Urothelium cell line (cell line): ENCODE measurements around the gene PIAS4.
A peak's percentile ranks its signal among the peaks of the same experiment; 100 is the strongest.
"Not testable (repeated sequence)": the region's sequence is repeated elsewhere in the genome, so short reads cannot be mapped to it uniquely, and the experiment has no call there.

Source experiments
- DNase-seq: peaks from one replicate; pipeline ENCODE4 v3.0.0; 2011; ENCODE audit warnings: low spot score, mixed read lengths
- FAIRE-seq: peaks from 2 replicates; lab custom pipeline; 2011; peaks lifted over from hg19 to GRCh38; lab: Jason Lieb, UNC

The PIAS4 gene, protein sequence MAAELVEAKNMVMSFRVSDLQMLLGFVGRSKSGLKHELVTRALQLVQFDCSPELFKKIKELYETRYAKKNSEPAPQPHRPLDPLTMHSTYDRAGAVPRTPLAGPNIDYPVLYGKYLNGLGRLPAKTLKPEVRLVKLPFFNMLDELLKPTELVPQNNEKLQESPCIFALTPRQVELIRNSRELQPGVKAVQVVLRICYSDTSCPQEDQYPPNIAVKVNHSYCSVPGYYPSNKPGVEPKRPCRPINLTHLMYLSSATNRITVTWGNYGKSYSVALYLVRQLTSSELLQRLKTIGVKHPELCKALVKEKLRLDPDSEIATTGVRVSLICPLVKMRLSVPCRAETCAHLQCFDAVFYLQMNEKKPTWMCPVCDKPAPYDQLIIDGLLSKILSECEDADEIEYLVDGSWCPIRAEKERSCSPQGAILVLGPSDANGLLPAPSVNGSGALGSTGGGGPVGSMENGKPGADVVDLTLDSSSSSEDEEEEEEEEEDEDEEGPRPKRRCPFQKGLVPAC

DNA sequence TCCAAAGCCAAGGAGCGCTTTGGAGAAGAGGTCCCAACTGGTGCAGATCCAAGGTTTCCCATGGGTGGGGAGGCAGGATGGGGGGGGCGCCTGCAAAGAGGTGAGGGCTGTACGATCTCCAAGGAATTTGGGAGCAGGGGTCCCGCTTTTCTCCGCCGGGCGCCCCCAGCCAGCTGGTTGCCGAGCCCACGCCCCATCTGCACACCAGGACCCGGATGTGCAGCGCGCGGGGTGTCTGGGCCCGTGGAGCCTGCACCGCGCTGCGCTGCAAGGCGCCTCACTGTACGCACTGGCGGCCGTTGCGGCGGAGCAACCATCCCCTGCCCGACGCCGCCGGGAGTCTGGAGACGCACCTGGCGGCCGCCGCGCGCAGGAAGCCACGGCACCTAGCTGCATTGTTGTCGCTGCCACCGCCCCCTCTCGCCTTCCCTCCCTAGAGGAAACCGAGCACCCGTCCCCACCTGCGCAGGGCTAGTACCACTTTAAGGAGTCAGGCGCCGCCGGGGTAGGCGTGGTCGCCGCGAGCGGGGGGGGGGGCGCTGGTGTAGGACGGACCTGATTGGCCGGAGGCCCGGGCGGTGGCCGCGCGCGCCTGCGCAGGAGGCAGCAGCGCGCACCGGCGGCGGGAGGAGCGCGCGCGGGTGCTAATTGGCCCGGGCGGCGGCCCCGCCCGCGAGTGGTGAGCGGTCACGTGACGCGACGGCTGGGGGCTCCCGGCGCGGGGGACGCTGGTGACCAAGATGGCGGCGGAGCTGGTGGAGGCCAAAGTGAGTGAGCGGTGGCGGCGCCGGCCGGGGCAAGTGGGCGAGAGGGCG lies at the start of gene PIAS4:
Gene PIAS4 (plus strand): TSS at position 716 of the 815 bp plus-strand sequence. CDS start 25 bp downstream, at position 741.
- DNase-seq = peak; percentile 97
- peak; percentile 13 for FAIRE-seq

DNA sequence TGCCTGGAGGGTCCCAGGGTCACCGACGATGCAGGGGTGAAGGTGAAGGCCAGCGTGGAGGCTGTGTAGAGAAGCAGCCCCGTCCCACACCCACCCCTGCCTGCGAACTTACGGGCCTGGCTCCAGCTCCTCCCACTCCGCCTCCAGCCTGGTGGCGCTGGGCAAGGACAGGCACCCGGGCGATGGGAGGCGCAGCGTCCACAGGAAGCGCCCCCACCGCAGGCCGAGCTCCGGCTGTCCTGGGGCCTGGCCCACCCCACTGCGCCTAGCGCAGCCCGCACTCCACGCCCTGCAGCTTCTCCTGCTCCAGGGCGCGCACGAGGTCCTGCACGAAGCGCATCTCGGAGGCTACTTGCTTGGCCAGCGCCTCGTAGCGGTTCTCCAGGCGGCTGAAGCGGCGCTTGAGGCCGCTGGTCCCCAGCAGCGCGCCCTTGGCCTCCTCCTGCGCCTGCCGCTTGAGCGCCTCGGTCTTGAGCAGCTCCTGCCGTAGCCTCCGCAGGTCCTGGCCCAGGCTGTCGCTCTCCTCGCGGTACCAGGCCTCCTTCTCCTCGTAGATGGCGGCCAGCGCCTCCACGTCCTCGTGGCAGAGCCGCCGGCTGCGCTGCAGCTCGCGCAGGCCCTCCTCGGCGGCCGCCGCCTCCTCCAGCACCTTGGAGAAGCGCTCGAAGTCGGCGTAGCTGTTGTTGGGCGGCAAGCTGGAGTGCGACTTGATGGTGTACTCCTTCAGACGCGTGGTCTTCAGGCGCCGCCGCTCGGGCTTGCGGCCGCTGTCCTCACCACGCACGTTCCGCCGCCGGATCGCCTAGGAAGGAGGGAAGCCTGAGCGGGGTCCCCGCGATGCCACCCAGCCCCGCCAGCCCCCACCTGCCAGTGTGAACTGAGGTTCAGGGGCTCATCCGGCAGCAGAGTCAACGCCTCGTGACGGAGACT lies 48.4 kb upstream of the PIAS4 start:
- DNase-seq = no peak
- no peak for FAIRE-seq

DNA sequence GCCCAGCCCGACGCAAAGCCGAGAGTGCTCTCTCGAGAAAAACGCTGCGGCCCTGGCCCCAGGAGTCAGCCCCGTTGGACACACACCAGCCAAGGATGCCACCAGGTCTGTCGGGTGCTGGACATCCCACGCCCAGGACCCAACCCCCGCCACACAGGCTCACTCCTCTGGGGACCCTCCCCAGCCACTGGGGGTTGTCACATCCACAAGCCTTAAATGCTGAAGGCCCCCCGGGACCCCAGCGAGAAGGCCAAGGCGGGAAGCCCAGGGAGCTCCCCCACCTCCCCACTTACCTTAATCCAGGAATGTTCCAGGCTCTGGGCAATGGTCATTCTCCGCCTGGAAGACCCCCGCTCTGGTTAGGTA lies 47.8 kb upstream of the PIAS4 start:
- no peak for FAIRE-seq
- DNase-seq = no peak

DNA sequence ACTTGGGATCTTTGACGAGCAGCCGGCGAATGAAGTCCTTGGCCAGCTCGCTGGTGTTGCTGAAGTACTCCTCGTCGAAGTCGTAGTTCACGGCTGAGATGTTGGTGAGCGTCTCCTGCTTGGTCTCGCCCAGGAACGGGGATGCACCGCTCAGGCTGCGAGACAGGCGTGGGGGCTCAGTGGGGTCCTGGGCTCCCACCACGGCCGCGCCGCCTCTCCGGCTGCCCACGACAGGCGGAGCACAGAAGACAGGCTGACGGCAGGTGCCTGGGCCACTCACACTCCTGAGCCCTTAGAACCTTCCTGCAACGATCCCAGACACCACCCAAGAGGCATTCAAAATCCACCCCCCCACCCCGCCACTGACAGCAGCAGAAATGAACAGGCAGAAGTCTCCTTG lies 46.5 kb upstream of the PIAS4 start:
- no peak for DNase-seq
- FAIRE-seq = no peak

DNA sequence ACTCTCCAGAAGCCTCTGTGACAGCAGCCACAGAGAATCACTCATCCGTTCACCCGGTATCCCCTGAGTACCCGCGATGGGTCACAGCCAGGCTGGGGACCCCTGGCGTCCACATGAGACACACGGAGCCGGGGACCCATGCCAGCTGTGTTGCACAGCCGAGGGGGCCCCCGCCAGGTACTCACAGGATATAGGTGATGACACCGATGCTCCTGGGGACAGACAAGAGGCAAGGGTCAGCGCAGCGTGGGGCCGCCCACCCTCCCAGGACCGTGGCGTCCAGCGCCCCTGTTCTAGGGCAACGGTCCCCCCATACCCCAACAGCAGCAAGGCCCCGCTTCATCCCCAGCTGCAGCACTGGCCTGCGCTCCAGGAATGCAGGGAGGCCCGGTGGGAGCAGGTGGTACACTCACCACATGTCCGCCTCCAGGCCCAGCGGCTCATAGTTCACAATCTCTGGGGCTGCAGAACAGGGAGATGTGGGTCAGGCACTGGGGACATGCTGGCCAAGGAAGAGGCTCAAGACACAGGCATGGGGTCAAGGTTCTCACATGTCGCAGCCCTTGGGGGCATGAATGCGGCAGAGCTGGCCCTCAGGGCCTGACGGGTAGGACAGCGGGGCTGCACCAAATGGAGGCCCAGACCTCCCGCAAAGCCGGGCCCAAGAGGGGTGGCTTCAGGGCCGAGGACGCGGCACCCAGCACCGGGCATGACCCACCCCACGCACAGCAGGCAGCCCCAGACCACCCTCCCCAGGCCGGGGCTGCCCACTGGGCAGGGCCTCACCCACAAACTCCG lies 43.9 kb upstream of the PIAS4 start:
- FAIRE-seq (no peak), DNase-seq (no peak)

DNA sequence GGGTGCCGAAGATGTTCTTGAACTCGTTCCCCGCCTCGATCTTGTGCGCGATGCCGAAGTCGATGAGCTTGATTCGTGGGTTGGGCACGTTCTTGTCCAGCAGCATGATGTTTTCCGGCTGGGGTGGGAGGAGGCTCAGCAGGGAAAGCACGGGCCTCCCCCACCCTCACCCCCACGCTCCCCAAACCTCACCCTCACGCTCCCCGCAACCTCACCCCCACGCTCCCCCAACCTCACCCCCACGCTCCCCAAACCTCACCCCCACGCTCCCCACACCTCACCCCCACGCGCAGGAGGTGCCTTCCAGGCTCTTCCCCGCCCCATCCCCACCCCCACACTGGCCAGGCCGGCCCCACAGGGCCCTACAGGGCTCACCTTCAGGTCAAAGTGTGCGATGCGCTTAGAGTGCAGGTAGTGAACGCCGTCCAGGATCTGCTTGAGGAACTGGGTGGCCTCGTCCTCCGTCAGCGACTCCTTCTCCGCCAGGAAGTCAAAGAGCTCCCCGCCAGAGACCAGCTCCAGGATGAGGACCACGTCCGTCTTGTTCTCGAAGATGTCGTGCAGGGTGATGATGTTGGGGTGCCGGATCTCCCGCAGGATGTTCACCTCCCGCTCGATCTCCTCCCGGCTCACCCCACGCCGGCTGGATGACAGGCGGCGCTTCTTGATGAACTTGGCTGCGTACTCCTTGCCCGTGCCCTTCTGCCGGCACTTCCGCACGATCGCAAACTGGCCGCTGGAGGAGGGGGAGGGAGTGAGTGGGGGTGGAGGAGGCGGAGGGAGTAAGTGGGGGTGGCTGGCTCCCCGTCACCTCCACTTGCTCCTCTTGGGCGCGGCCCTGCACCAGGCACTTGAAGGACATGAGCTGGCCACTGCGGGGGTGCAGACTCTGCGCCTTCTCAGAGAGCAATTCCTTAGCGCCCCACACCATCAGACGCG lies 43.0 kb upstream of the PIAS4 start:
- DNase-seq (no peak), FAIRE-seq (no peak)

DNA sequence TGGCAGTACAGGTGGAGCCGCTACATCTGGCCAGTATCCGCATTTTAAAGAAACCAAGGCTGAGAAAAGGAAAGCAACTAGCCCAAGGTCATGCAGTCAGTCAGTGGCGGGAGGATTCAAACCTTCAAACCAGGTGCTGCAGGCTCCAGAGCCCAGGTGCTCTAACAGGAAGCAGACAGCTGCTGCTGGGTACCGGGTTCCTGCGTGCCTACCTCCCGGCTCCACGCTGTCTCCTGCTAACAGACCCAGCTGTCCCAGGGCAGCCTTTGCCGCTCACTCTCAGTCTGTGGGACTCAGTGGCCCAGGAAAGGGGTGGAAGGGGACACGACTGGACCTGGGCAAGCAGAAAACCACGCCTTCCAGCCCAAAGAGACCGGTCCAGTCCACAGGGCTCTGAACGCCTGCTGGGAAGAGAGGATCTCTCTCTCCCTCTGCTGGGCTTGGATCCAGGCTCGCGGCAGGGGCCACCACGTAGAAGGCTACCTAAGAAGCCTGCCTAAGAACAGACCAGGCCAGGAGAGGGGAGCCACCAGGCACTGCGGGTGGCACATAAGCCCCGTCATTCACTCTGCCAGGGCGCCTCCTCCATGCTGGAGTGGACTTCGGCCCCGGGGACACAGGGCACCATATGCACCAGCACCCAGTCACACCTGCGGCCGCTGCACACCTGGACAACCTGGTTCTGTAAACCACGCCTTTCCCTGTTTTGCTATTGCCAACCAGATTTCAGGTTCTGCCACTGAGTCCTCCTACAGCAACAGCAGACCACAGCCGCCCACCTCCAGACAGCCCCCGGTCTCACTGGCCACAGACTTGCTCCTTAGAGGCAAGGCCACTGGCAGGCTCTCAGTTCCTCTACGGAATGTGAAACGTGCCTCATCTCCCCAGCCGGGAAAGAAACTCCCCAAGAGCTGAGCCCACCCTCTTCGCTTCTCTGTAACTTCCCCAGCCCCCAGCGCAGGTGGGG lies 41.2 kb upstream of the PIAS4 start:
- DNase-seq = no peak
- FAIRE-seq = no peak

DNA sequence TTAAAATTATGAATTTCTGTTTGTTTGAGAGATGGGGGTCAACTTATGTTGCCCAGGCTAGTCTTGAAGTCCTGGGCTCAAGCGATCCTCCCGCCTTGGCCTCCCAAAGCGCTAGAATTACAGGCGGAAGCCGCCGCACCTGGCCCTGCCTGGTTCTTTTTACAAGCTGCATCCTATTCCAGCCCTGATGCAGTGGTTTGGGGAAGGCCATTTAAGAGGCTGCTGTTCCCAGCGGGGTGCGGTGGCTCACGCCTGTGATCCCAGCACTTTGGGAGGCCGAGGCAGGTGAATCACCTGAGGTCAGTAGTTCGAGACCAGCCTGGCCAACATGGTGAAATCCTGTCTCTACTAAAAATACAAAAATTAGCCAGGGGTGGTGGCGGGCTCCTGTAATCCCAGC lies 39.6 kb upstream of the PIAS4 start:
- FAIRE-seq, DNase-seq: not testable (repeated sequence)

DNA sequence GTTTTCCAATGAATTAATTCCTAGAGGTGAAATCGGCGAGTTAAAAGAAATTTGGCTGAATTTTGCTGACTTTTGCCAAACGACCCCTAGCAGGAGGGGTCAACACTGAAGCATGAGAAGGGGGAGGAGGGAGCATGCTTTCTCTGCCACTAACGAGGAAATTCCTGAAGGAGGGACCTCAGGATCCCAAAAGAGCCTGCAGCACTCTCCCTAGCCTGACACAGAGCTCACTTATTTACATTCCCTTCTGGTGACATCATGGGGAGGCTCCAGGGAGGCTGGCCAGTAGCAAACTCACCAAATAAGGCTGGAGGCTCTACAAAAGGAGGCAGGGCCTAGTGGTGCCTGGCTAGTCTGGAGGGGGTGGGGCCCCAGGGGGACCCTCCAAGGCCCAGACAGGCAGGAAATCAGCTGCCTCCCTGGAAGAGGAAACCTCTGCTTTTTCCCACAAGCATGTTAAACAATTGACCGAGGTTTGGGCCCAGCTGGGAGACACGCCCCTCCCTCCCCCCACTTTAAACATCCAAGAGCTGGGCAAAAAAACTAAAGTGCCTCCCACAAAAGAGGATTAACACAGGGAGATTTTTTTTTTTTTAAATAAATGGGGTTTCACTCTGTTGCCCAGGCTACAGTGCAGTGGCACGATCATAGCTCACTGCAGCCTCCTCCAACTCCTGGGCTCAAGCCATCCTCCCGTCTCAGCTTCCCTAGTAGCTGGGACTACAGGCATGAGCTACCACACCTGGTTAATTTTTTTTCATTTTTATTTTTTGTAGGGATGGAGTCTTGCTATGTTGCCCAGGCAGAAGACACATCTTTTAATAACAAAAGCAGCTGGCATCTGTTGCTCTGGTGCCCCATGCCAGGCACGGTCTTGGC lies 38.7 kb upstream of the PIAS4 start:
- DNase-seq (peak; percentile 89), FAIRE-seq (no peak)

DNA sequence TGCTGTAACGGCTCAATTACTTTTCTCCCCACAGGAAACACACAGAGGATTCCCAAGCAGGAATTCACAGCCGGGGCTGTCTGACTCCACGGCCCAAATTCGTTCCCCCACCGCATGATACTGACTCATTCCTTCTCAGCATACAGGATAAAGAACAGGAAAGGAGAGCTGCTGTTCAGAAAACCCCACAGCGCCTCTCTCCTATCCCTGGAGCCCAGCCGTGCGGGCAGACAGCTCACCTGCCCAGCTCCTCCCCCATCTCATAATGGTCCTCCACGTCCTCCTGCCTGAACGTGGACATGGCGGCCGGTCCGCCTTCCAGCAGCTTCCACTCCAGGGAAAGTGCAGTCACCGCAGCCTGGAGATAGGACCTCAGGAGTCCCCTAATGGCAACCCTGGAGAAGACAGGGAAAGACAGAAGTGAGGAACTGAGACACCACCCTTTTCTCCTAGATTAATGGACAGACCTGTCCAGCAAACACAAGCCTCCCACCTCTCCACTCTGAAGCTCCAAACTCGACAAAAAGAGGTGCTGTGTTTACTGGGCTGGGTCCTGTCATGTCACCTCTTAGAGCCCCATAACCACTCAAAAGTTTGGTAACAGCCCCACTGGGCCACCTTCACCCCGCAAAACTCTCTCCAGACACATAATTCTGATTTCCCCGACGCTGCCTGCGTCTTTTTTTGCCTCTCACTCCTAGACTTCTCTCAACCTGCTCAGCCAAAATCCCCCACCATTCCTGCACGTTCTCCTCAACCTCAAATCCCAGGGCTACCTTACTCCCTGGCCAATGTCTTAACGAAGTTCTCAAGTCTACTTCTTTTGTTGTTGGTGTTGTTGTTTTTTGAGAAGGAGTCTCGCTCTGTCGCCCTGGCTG lies 37.9 kb upstream of the PIAS4 start:
- FAIRE-seq (no peak), DNase-seq (peak; percentile 36)

DNA sequence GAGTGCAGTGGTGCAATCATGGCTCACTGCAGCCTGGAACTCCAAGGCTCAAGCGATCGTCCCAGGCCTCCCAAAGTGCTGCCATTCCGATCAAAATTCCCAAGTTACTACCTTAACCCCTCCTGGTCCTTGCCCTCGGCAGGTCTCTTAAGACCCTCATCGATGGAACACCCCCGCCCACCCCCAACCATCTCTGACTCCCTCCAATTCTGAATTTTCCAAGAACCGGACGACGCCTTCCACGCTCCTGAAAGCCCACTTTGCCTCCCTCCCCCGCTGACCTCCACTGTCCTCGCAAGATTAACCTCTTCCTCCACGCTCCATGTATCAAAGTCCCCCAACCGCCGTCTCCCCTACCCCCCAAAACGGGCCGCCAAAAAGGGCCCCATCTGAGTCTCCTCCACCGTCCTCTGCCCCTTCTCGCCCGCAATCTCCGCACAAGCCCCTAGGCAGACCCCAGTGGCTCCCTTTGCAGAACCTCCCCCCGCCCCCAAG lies 37.2 kb upstream of the PIAS4 start:
- FAIRE-seq = no peak
- DNase-seq = no peak

DNA sequence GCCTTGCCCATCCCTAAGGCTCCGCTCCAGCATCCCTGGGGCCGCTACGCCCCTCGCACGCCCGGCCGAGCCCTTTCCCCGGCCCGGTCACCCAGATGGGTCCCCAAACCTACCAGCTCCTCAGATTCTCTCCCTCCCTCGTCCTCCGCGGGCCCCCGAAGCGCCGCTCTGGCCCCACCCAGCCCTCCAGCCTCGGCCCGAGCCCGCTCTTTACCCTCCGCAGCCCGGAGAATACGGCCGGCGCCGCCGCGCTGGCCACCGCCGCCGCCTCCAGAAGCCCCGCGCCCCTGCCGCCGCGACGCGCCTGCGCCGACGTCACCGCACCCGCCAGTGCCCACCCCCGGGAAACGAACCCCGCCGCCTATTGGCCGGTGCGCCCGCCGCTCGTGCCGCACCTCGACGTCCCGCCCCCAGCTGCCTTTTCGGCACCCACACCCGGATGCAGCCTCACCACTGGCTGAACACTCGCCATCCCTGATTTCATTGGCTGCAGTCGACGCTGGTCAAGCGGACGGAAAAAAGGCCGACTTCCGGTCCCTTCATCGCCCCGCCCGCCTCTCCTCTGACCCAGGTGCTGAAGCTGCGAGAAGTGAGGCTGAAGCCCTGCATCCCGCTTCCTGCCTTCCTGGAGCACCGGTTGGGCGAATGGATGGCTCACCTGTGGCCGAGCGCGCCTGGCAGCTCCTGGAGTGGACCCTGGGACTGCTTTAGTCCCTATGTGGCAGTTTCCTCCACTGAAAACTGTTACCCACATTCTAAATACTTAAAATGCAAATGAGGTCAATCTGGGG lies 36.5 kb upstream of the PIAS4 start, which contains the start of gene DAPK3:
Gene DAPK3 (minus strand): TSS at position 292 of the 791 bp plus-strand sequence. CDS start 1,364 bp downstream, outside the sequence.
- FAIRE-seq (no peak), DNase-seq (peak; percentile 92)

DNA sequence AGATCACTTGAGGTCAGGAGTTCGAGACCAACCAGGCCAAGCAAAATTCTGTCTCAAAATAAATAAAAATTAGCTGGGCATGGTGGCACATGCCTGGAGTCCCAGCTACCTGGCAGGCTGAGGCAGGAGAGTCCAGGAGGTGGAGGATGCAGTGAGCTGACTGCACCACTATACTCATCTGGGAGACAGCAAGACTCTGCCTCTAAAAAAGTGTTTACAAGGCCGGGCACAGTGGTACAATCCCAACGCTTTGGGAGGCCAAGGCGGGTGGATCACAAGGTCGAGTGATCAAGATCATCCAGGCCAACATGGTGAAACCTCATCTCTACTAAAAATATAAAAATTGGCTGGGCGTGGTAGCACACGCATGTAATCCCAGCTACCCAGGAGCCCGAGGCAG lies 32.4 kb upstream of the PIAS4 start:
- FAIRE-seq (no peak), DNase-seq (no peak)

DNA sequence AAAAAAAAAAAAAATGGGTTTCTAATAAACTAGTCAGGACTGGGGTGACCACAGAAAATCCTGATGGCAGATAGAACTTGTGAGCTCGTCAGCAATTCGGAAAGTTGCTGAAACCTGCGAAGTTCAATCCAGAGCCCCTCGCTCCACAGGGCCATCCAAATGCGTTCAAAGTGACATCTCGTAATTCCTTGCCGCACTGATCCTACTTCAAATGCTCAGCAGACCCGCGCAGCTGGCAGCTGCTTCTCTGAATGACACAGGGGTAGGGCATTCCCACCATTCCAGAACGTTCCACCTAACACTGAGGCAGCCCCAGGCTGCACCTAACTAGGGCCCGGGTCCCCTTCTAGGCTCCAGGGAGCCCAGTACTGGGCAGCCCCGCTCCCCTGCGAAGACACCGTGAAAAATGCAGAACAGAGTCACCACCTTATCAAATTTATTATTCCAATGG lies 31.9 kb upstream of the PIAS4 start:
- no peak for FAIRE-seq
- no peak for DNase-seq
